ENCODE data around the gene AADAT.
"Not testable (repeated sequence)": the region's sequence is repeated elsewhere in the genome, so short reads cannot be mapped to it uniquely, and the experiment has no call there.

The AADAT gene

DNA sequence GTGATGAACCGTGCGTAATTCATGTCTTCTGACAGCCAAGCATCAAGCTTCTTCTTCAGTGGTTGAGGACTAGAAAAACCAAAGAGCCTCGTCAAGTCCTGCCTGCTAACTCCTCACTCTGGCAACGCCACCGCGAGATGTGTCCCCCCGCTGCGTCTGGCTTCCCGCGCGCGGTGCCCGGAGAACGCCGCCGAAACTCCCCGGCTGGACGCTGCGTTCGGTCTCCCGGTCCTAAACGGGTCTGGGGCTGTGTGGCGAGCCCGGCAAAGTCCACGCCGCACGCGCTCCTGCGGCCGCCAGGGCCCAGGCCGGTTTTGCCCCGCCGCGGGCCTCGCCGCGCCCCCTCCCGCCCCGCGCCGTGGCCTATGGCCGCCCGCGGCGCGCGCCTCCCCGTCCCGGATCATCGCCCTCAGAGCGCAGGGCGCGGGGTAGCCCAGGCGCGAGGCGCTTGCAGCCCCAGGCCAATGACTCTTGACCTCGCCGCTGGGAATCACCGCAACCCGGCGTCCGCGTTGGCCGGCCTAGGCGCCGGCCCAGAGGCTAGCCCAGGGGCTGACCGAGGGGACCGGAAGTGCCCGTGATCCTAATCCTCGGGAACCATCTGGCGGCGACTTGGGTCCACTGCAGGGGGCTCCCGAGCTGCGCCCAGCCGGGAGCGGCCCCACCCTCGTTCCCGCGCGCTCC, at the start of gene AADAT:
Gene AADAT, minus strand, starts transcription at position 289 of the 684 bp plus-strand sequence. Its CDS starts 266 bp downstream, at position 23.
- peak; percentile 82 for DNase-seq (ENCODE audit: low read depth)

GRCh38 chr4:170138580-170139194, 48.9 kb upstream of the AADAT start:
- DNase-seq (ENCODE audit: low read depth), result peak; percentile 74

- DNase-seq (ENCODE audit: low read depth), result no peak
These were observed 48.2 kb upstream of the AADAT start for GRCh38 chr4:170137927-170138326.

DNA sequence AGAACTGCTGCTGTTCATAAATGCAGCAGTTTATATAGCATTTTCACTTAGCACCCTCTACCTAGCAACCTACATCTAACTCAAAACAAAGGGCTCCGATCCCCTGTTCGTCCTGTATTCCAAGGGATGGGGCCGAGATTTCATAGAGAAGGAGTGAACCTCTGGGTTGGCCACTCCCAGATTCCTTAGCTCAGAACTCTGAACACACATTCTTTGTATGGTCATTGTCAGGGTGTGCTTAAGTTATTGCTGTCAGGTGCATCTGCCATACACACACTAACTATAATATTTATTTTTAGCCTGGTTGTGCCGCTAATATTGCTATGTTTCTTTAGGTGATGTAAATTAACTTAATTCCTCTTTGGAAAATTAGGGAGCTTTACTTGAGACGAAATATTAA, 47.7 kb upstream of the AADAT start:
- DNase-seq (ENCODE audit: low read depth), result no peak

GRCh38 chr4:170134821-170135220, 45.1 kb upstream of the AADAT start:
- no peak for DNase-seq (ENCODE audit: low read depth)

DNA sequence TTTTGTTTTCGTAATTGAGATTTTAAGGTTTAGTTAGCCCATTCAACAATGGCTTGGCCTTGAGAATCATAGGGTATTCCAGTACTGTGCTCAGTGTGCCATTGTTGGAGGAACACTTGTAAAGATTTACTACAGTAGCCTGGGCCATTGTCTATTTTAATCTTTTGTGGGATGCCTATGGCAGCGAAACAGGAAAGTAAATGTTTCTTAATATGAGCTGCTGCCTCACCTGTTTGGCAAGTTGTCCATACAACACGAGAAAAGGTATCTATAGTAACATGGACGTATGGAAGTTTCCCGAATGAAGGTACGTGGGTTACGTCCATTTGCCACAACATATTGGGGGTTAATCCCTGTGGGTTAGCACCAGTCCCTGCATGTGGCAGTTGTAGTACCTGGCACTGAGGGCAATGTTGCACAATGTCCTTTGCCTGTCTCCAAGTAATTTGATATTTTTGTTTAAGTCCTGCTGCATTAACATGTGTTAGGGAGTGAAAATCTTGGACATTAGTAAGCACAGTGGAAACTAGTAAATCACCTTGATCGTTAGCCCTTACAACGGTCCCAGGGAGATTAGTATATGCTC, 38.6 kb upstream of the AADAT start:
- DNase-seq (ENCODE audit: low read depth), result no peak

DNA sequence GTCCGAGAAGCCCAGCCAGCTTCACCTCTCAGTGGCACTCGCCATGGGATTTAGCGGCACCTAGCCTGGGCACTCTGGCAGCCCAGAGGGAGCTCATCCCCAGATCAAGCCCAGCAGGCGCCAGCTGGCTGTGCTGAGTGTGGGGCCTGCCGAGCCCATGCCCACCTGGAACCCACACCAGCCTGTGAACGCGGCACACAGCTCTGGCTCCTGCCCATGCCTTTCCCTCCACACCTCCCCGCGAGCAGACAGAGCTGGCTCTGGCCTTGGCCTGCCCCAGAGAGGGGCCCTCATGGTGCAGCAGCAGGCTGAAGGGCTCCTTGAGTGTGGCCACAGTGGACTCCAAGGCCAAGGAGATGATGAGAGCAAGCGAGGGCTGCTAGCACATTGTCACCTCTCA, 38.0 kb upstream of the AADAT start:
- no peak for DNase-seq (ENCODE audit: low read depth)

GRCh38 chr4:170124406-170124805, 34.6 kb upstream of the AADAT start:
- no peak for DNase-seq (ENCODE audit: low read depth)

GRCh38 chr4:170122252-170122651, 32.5 kb upstream of the AADAT start:
- DNase-seq (ENCODE audit: low read depth), result no peak

DNA sequence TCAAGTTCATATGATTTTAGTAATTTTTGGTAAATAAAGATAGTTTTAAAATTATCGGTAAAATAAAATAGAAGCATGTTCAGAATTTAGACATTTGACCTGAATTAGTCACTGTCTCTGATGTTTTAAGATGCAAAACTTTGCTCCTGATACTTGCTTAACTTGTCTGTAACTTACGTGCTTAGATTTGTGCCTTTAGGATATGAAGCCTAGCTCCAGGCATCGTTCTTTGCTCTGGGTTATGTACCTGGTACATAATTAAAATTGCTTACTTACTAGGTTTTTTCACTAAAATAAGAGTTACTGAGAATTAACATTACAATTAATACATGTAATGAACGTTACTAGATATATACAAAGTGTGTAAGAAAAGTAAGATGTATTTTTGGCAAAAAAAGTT, 24.9 kb upstream of the AADAT start:
- no peak for DNase-seq (ENCODE audit: low read depth)

- DNase-seq (ENCODE audit: low read depth), result not testable (repeated sequence)
These were observed 24.4 kb upstream of the AADAT start for GRCh38 chr4:170114183-170114582.

DNA sequence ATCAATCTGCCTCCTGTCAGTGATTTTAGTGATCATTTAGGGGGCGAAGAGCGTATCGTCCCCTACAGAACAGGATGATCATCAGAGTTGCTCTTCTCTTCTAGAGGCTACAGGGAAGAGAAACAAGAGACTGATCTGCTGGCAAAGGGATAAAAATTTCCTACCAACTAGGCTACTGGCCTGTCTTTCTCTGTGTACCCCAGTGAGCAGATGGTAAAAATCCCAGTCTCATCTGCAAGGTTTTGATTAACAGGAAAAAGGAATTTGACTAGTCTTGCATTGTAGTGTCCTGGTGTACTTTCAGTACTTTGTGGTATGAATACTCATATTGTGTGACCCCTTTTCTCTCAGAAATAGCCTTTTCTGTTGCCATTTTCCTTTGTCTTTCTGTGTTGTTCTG, 21.8 kb upstream of the AADAT start:
- no peak for DNase-seq (ENCODE audit: low read depth)

GRCh38 chr4:170111085-170111484, 21.3 kb upstream of the AADAT start:
- no peak for DNase-seq (ENCODE audit: low read depth)

DNA sequence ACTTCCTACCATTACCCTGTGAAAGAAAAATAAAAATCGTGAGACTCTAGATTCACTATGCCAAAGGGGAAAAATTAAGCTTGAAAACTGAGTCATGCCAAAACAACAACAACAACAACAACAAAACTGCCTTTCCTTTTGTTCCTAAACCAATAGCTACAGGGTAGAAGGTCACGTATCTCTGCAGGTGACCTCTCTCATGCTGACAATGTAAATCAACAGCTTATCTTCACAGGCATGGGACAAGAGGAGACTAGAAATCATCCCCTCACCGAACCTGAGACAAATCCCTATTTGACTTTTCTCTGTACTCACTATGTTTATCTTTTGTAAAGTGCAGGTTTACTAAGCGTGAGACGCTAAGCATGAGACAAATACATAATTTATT, 20.5 kb upstream of the AADAT start:
- DNase-seq (ENCODE audit: low read depth), result no peak

DNA sequence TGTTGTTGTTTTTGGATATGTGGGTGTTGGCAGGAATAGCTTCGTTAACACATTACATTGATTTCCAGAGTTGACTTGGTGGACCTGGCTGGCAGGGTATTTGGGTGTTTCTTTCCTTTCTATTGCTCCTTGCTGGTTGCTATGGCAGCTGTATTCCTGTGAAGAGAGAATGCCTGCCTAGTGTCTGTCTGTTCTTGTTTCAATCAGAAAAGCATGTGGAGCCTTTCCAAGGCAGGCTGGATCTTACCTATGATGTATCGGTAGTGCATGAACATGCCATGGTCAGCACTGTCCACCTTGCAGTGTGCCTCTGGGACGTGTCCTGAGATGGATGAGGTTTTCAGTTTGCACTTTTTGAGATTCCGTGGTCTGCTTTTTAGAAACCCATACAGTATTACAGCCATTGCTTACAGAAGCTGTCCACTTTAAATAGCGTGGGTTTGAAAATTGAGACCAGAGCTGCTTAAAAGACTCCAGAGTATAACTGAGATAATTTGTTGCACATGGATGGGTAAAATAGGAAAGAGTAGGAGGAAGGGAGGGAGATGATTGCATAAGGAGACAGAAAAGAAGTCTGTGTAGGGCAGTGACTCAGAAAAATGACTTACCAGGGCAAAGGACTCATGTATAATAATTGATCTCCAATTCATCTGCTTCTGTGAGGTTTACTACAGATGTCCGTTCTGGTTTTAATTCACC, 20.0 kb upstream of the AADAT start:
- DNase-seq (ENCODE audit: low read depth), result peak; percentile 19

DNA sequence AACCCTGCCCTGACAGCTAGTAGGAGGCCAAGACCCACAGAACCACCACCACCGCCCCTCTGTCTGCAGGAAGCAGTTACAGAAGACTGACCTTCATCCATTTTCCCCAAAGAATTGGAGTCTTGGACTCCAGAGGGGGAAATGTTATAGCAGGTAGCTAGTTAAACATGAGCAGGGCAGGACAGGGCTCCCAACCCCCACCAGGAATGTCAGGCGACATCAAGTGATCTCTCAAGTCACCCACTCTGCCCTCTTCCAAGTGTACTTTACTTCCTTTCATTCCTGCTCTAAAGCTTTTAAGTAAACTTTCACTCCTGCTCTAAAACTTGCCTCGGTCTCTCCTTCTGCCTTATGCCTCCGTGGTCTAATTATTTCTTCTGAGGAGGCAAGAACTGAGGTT, 17.1 kb upstream of the AADAT start:
- no peak for DNase-seq (ENCODE audit: low read depth)

GRCh38 chr4:170102426-170102825, 12.7 kb upstream of the AADAT start:
- DNase-seq (ENCODE audit: low read depth), result no peak

- DNase-seq (ENCODE audit: low read depth), result not testable (repeated sequence)
These were observed 8.4 kb upstream of the AADAT start for GRCh38 chr4:170098171-170098570.

GRCh38 chr4:170097681-170098080, 7.9 kb upstream of the AADAT start:
- no peak for DNase-seq (ENCODE audit: low read depth)

DNA sequence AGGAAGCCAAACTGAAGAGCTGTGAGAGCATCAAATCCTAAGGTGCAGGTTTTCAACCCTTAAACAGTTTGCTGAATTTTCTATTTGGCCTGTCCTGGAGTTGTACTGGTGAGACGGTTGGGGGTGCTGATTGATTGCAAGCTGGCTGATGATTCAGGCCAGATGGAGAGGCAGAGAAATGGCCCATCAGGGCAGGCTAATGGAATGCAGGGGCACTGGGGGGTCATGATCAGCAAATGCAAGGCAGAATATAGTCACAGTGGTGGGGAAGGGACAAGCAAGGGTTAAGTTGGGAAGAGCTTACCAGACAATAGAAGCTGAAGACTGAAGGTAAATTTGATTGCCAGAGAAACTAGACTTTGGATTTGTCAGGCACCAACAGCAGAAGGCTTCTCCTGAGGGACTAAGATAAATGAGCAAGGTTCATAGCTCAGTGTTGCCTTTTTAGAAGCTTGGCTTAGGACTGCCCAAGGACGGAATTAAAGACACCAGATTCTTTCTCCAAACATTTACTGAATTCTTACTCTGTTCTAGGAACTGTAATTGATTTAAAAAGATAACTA, 4.3 kb upstream of the AADAT start:
- no peak for DNase-seq (ENCODE audit: low read depth)

DNA sequence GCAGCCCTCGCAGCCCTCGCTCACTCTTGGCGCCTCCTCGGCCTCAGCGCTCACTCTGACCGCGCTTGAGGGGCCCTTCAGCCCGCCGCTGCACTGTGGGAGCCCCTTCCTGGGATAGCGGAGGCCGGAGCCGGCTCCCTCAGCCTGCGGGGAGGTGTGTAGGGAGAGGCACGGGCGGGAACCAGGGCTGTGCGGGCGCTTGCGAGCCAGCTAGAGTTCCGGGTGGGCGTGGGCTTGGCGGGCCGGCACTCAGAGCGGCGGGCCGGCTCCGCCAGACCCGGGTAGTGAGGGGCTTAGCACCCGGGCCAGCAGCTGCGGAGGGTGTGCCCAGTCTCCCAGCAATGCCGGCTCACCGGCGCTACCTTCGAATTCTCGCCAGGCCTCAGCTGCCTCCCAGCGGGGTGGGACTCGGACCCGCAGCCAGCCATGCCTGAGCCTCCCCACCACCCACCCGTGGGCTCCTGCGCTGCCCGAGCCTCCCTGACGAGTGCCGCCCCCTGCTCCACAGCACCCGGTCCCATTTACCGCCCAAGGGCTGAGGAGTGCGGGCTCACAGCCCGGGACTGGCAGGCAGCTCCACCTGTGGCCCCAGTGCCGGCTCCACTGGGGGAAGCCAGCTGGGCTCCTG, 1.4 kb upstream of the AADAT start:
- DNase-seq (ENCODE audit: low read depth), result no peak

- DNase-seq (ENCODE audit: low read depth), result peak; percentile 46
These were observed 746 bp upstream of the AADAT start for GRCh38 chr4:170090352-170091052.
